K562 (cell line): Measurements from ENCODE around the gene HMBS. TPM values are rescaled to one million over a fixed set of nuclear protein-coding genes. Genes with fewer than 3 reads are reported as not detected.

Source experiments
- BRD4 ChIP-seq: fragments of 200-600 bp; sonication (generic); IDR thresholded peaks from 2 replicates; pipeline ENCODE4 v1.6.1; 2017; ENCODE audit warnings: inconsistent platforms
- GTF2A2 ChIP-seq: IDR thresholded peaks from 2 replicates; pipeline ENCODE4 v1.6.1; 2016; ENCODE audit warnings: mild to moderate bottlenecking, missing genetic modification characterization, missing compliant biosample characterization
- HLTF ChIP-seq: fragments of 450-650 bp; IDR thresholded peaks from 2 replicates; pipeline ENCODE4 v1.6.1; 2016
- MCM3 ChIP-seq: fragments of 450-650 bp; IDR thresholded peaks from 2 replicates; pipeline ENCODE4 v1.6.1; 2016
- PHF20 ChIP-seq: fragments of 450-650 bp; IDR thresholded peaks from 2 replicates; pipeline ENCODE4 v1.6.1; 2018; ENCODE audit not compliant: partially characterized antibody
- ZBTB49 ChIP-seq: sonication (generic); formaldehyde crosslinking; IDR thresholded peaks from 2 replicates; pipeline ENCODE4 v1.8.0; 2022; ENCODE audit warnings: missing genetic modification reagents, mild to moderate bottlenecking, borderline replicate concordance
- ZKSCAN3 ChIP-seq: fragments of 250-450 bp; sonication (Bioruptor Pico); IDR thresholded peaks from 2 replicates; pipeline ENCODE4 v1.4.0; 2020
- ZNF589 ChIP-seq: fragments of 200-800 bp; sonication (Bioruptor generic); IDR thresholded peaks from 2 replicates; pipeline ENCODE4 v1.6.1; 2016; ENCODE audit warnings: low read depth, missing genetic modification characterization, missing compliant biosample characterization
- ZNF717 ChIP-seq: fragments of 250-450 bp; sonication (Bioruptor Pico); IDR thresholded peaks from 2 replicates; pipeline ENCODE4 v1.5.0; 2021
- ZNF780A ChIP-seq: fragments of 250-450 bp; sonication (Bioruptor Pico); IDR thresholded peaks from 2 replicates; pipeline ENCODE4 v1.5.0; 2021; ENCODE audit warnings: mild to moderate bottlenecking
- polyA plus RNA-seq, 8 experiments: library from polyadenylated mRNA; depleted of rRNA in 4 of 8; stranded (reverse) in 5 of 8; unstranded in 3 of 8; fragments of >200 nt; fragmentation: Nextera tagmentation in 2 of 8; fragmentation: Illumina TruSeq in 1 of 8; extraction: Ambion mirVana in 2 of 8; extraction: Trizol in 1 of 8; gene quantifications; 2 replicates each; pipeline versions ENCODE4 v1.2.1 to v1.2.3, GENCODE V29; 2011 to 2014; ENCODE audit warnings: inconsistent platforms in 1 of 8, missing spikeins in 1 of 8
- total RNA-seq, 7 experiments: library from RNA; depleted of rRNA in 6 of 7; stranded (reverse); fragments of >200 nt in 6 of 7; fragmentation: Illumina TruSeq in 2 of 7; extraction: Trizol in 2 of 7; gene quantifications; 2 replicates each; pipeline versions ENCODE4 v1.2.1 to v1.2.3, GENCODE V29; 2011 to 2021; ENCODE audit warnings: low replicate concordance in 1 of 7
- TF ChIP-seq, protein P1 (sequence below), 2 experiments: fragments of 450-650 bp; IDR thresholded peaks; 2 replicates each; pipeline ENCODE4 v1.6.1; 2016

Gene HMBS
- total and polyA plus RNA-seq, 9 of the 15 experiments (the other 6 are each of a cell fraction or from before 2014, with no cell fraction given) = 56.9 to 385 (median 286) TPM

DNA sequence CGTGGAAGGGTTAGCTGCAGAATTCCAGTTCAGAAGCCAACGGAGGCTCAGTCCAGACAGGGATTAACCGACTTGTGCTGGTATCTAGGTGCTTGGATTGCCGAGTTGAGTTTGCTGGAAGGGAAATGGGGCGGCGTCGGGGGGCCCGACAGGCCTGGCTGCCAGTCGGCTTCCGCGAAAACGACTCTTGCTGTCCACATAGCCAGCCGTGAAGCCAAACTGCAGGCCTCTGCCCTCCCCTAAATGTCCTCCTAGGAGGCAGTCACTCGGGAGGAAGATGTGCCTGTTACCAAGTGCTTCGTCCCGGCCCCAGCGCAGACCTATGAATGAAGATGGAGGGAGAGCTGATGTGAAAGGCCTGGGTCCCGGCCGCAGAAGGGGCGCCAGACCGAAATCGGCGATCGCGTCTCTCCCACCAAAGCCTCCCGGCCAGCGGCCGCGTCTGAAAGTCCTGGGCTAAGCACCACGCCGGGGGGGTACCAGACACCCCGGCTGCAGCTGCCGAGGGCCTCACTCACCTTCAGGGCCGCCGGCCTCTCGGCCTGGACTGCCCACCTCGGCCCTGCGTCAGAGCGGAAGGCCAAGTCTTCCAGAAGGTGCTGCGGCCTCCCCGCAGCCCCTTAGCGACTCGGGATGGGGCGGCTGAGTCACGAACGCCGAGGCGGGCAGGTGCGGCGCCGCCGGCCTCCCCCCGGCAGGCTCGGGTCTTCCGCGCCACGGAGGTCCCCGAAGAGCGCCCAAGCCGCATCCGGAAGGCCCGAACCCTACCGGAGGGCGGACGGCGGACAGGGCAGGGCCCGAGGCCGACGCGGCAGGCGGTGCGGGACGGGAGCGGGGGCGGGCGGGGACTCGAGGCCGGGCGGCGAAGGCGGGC, 9.5 kb downstream of the HMBS start (continued):
- TF ChIP-seq, protein P1, sequence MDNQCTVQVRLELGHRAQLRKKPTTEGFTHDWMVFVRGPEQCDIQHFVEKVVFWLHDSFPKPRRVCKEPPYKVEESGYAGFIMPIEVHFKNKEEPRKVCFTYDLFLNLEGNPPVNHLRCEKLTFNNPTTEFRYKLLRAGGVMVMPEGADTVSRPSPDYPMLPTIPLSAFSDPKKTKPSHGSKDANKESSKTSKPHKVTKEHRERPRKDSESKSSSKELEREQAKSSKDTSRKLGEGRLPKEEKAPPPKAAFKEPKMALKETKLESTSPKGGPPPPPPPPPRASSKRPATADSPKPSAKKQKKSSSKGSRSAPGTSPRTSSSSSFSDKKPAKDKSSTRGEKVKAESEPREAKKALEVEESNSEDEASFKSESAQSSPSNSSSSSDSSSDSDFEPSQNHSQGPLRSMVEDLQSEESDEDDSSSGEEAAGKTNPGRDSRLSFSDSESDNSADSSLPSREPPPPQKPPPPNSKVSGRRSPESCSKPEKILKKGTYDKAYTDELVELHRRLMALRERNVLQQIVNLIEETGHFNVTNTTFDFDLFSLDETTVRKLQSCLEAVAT (IDR thresholded peaks at IDR 0.05) = peak in 1 of 2 experiments; percentile 46; a peak in 3 of 4 replicates
- TF ChIP-seq ZBTB49 (CRISPR knock-in tag) (no peak), GTF2A2 (tag) (no peak), ZNF589 (CRISPR knock-in tag) (no peak), PHF20 (no peak), ZNF780A (CRISPR knock-in tag) (no peak), ZNF717 (CRISPR knock-in tag) (no peak), BRD4 (no peak), ZKSCAN3 (no peak), MCM3 (no peak), HLTF (no peak)
